ENCODE data around the gene CYP2W1. TPM values are rescaled to one million over a fixed set of nuclear protein-coding genes. Genes with fewer than 3 reads are reported as not detected.
A peak's percentile ranks its signal among the peaks of the same experiment; 100 is the strongest.
"Not testable (repeated sequence)": the region's sequence is repeated elsewhere in the genome, so short reads cannot be mapped to it uniquely, and the experiment has no call there.

CYP2W1 gene
- total RNA-seq, 2 donors from 2014 or later: not detected

DNA sequence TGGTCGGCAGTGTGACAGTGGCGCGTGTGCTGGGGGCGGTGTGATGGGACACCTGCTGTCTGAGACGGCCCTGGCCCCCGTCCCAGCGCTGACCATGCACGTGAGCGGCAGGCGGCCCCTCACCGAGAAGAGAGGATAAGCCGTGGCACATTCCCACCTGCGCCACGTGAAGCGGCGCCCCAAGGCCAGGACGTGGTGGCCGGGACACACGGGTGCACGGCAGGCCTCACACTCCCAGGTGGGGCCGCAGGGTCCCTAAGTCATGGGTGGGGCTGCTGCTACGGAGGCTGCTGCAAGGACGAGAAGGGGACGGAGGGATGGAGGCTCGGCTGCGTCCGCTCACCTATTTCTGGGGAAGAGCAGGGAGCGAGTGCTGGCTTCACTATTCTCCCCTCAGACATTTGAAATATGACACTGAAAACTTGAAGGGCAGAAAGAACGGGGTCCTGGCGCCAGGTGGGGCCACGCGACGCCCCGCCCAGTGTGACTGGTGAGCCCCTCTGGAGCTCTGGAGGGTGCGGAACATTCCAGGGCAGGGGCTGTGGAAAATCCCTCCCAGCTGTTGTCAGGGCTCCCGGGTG is 7.5 kb downstream of the CYP2W1 start:
- intact Hi-C loops (cut with DNase I): loop anchor here (5.0 to 10.0 kb wide), 2 partner anchors 144 to 152 kb away; a partner anchor contains a TSS
- DNase-seq (no peak), ATAC-seq (no peak)

GRCh38 chr7:990933-991728 is 8.2 kb downstream of the CYP2W1 start:
- intact Hi-C loops (cut with DNase I): loop anchor here (5.0 to 10.0 kb wide), 2 partner anchors 144 to 151 kb away; a partner anchor contains a TSS
- DNase-seq: no peak
- no peak for ATAC-seq

DNA sequence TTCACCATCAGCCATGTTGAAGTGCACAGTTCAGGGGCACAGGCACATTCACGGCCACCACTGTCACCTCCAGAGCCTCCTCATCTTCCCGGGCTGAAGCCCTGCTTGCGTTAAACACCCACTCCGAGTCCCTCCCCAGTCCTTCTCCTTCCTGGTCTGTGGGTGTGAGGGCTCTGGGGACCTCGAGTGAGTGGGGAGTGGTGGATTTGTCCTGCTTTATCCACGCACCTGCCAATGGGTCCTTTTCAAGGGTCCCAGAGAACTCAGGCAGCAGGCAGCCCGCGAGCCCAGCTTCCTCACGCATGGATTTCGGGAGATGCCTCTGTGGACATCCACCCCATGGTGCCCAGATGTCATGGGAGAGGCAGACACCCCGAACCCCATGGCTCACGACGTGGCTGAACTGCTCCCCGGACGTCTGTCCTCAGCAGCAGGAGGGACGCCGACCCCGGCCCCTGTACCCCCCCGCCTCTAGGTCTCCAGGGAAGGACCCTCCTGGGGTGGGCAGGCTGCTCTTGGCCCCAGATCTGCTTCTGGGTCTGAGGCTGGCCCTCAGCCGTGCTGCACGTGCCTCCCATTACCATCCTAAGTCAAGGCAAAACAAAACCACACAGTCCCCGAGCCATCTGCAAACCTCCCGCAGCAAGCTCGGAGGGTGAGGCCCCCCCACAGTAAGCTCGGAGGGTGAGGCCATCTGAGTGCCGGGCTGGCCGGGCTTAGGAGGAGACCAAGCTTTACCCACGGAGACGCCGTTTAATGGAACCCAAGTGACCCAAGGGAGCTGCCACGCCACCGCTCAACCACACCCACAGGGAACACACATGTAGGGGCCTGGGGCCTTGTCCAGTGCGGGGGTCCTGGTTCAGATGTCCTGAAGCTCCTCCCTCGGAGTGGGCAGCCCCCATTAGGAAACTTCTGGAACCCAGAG is 9.0 kb downstream of the CYP2W1 start:
- ATAC-seq (no peak), DNase-seq (no peak)
- intact Hi-C loops (cut with DNase I): loop anchor here (2.0 to 10.0 kb wide), 3 partner anchors 75 to 150 kb away; a partner anchor contains a TSS

GRCh38 chr7:992709-993607 is 10.0 kb downstream of the CYP2W1 start:
- ATAC-seq (peak; percentile 94 to 96), DNase-seq (peak; percentile 97)
- intact Hi-C loops (cut with DNase I): loop anchor here (1.0 to 10.0 kb wide), 4 partner anchors 72 to 149 kb away; a partner anchor contains a TSS

- no peak for ATAC-seq
- intact Hi-C loops (cut with DNase I): loop anchor here (5.0 to 10.0 kb wide), 2 partner anchors 140 to 148 kb away; a partner anchor contains a TSS
- DNase-seq: no peak
Observed at GRCh38 chr7:994592-995308, 11.8 kb downstream of the CYP2W1 start.

GRCh38 chr7:995571-995970 is 12.6 kb downstream of the CYP2W1 start:
- intact Hi-C loops (cut with DNase I): loop anchor here in 1 of 2 donors (10.0 kb wide), 1 partner anchor 139 kb away; a partner anchor contains a TSS
- ATAC-seq (no peak), DNase-seq (no peak)

GRCh38 chr7:996079-996872 is 13.3 kb downstream of the CYP2W1 start:
- intact Hi-C loops (cut with DNase I): loop anchor here in 1 of 2 donors (10.0 kb wide), 1 partner anchor 139 kb away; a partner anchor contains a TSS
- ATAC-seq: no peak
- no peak for DNase-seq

DNA sequence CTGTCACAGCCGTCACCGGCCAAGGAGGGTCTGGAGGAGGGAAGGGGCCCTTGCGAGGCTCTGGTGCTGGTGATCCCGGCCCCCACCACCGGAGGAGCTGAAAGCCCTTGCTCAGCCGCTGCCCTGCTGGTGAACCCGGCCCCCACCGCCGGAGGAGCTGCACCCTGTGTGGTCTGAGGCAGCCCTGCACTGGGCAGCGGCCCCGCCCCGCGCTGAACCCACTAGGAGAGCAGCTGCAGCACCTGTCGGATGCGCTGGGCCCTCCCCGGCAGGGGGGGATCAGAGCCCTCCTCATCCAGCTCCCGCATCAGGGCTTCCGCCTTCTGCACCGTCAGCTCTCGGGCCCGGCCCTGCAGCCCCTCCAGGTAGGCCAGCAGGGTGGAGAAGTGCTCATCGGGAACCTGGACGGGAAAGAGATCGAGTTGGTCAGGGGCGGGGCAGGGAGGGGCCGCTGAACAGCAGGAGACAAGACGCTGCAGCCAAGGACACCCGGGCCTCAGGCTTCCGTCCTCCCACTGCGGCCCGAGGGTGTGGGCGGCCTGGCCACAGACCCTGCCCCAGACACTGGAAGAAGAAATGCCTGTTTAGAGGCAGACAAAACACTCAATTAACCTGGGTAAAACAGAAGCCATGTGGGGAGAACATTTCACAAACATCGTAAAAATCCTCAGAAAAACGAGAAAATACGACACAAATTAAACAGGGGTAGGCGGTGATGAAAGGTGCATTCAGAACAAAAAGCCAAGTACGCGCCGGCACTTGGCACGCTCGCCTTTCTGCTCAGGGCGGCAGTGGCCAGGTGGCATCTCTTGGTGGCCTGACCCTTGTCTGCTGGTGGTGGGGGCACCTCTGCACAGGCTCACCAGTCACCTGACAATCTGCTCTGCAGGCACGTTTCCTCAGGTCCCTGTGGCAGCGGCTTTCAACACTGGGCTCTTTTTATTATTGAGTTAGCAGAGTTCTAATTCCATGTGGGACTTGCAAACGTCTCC is 14.7 kb downstream of the CYP2W1 start:
- DNase-seq: no peak
- no peak for ATAC-seq
- intact Hi-C loops (cut with DNase I): loop anchor here in 1 of 2 donors (10.0 kb wide), 1 partner anchor 137 kb away; a partner anchor contains a TSS

DNA sequence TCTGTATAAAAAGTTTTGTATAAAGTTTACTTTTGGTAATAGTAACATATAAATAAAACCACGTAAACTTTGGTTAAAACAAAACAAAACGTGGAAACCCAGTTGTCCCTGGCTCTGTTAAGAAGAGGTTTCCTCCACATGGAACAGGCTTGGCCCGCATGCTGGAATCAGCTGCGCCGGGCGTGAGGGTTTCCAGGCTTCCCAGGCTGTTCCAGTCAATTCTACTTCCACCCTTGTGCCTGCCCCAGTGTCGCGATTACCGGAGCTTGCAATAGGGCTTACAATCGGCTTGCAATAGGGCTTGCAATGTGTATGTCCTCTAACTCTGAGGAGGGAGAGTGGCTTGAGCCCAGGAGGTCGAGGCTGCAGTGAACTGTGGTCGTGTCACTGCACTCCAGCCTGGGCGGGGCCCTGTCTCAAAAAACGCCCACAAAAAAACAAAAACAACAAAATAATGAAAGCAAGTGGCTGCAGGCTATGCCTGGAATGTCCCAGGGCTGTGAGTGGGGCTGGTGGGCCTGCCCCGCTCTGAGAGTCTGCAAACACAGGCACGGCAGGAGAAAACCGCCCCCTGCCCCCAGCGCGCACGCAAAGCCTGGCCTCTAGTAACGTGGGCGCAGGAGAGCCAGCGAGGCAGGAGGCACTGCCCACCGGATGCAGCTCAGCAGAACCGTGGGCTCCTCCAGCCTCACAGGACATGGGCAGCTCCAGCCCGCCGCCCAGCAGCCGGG is 16.3 kb downstream of the CYP2W1 start:
- no peak for ATAC-seq
- DNase-seq: no peak
- intact Hi-C loops (cut with DNase I): loop anchor here in 1 of 2 donors (10.0 kb wide), 1 partner anchor 135 kb away; a partner anchor contains a TSS

DNA sequence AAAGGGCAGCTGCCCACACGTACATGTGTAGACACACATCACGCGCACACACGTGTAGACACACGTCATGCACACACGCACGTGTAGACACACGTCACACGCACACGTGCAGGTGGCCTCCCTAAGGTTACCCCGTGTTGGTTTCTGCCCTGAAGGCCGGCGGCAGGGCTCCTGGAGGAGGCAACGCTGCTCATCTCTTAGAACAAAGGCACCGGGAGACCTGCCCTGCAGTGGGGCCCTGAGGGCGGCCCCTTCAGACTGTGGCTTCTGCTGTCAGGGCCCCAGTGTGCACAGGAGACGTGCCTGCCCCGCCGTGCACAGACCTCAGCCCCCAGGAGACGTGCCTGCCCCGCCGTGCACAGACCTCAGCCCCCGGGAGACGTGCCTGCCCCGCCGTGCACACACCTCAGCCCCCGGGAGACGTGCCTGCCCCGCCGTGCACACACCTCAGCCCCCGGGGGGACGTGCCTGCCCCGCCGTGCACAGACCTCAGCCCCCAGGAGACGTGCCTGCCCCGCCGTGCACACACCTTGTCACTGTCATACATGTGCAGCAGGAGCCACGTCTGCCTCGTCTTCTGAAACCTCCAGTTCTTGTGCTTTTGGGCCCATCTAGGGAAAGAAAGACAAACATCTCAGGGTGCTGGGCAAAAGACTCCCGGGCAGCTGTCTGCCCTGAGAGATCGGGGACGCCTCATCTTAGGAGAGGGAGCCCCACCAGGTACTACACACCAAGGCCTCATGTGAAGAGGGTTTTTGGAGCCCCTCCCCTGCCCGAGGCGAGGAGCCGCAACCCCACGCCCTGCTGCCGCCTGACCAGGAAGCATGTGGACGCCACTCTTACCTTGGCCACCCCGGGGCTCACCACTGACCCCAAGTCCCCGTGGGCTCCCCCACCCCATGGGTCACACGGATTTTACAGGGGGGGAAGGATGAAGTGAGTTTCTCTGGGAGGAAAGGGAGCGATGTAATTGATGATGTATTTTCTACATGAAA is 17.3 kb downstream of the CYP2W1 start:
- ATAC-seq: no peak
- intact Hi-C loops (cut with DNase I): loop anchor here in 1 of 2 donors (10.0 kb wide), 1 partner anchor 135 kb away; a partner anchor contains a TSS
- no peak for DNase-seq

- intact Hi-C loops (cut with DNase I); ATAC-seq: not testable (repeated sequence)
Observed at GRCh38 chr7:1001069-1001770, 18.2 kb downstream of the CYP2W1 start.

GRCh38 chr7:1002026-1002425 is 19.0 kb downstream of the CYP2W1 start:
- ATAC-seq; intact Hi-C loops (cut with DNase I); DNase-seq: not testable (repeated sequence)

More at GRCh38 chr7:1001069-1001770, 18.2 kb downstream of the CYP2W1 start:
- DNase-seq: not testable (repeated sequence)

DNA sequence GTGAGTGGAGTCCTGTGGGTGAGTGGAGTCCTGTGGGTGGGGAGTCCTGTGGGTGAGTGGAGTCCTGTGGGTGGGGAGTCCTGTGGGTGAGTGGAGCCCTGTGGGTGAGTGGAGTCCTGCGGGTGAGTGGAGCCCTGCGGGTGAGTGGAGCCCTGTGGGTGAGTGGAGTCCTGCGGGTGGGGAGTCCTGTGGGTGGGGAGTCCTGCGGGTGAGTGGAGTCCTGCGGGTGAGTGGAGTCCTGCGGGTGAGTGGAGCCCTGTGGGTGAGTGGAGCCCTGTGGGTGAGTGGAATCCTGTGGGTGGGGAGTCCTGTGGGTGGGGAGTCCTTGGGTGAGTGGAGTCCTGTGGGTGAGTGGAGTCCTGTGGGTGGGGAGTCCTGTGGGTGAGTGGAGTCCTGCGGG is 19.5 kb downstream of the CYP2W1 start:
- DNase-seq; ATAC-seq; intact Hi-C loops (cut with DNase I): not testable (repeated sequence)

All from left cardiac atrium (tissue), 4 donors.